Measurements from ENCODE around the gene TNFRSF6B. TPM values are rescaled to one million over a fixed set of nuclear protein-coding genes. Genes with fewer than 3 reads are reported as not detected.

Gene TNFRSF6B
- total RNA-seq, 3 donors from 2014 or later (not counting 1 experiment from before 2014, with no cell fraction given) = not detected

DNA sequence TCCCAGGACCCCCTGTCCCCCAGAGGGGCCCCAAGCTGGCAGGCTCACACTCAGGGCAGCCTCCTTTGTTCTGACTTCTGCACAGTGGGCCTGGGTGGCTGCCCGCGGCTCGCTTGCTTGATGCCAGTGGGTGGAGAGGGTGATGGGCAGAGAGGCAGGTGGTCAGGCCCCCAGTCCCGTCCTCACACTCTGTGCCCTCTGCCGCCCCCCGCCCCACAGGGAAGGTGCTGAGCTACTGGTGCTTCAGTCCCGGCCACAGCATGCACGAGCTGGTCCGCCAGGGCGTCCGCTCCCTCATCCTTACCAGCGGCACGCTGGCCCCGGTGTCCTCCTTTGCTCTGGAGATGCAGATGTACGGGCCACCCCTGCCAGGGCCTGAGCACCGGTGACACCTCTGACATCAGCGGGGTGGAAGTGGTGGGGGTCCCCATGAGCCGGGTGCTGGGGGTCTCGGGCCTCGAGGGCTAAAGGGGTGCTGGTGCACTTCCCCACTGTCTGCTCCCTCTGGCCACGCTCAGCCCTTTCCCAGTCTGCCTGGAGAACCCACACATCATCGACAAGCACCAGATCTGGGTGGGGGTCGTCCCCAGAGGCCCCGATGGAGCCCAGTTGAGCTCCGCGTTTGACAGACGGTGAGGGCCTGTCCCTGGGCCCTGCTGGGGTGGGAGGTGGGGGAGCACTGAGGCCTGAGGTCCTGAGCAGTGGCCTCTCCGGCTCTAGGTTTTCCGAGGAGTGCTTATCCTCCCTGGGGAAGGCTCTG lies 8.9 kb upstream of the TNFRSF6B start:
- ATAC-seq = no peak
- 95% methylated on average over 29 of the region's 29 CpGs for WGBS (ENCODE audit: insufficient coverage)
- no peak overlapping the region for H3K4me3 ChIP-seq (ENCODE audit: low read length)
- Mint-ChIP-seq H3K9me3 (no peaks in the 10 kb centered on the region), H3K36me3 (no peaks in the 10 kb centered on the region), H3K4me3 (no peak overlapping the region), H3K27me3 (ENCODE audit: low read depth in 2 of 2) (no peaks in the 10 kb centered on the region), H3K27ac (no peak overlapping the region), H3K4me1 (peaks cover 0 to 5% of the 10 kb centered on the region in 2 donors)
- TF ChIP-seq, protein P1, sequence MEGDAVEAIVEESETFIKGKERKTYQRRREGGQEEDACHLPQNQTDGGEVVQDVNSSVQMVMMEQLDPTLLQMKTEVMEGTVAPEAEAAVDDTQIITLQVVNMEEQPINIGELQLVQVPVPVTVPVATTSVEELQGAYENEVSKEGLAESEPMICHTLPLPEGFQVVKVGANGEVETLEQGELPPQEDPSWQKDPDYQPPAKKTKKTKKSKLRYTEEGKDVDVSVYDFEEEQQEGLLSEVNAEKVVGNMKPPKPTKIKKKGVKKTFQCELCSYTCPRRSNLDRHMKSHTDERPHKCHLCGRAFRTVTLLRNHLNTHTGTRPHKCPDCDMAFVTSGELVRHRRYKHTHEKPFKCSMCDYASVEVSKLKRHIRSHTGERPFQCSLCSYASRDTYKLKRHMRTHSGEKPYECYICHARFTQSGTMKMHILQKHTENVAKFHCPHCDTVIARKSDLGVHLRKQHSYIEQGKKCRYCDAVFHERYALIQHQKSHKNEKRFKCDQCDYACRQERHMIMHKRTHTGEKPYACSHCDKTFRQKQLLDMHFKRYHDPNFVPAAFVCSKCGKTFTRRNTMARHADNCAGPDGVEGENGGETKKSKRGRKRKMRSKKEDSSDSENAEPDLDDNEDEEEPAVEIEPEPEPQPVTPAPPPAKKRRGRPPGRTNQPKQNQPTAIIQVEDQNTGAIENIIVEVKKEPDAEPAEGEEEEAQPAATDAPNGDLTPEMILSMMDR (IDR thresholded peaks at IDR 0.05) = no peak
- no peaks in the 10 kb centered on the region for H3K9me3 ChIP-seq (ENCODE audit: control insufficient read depth, insufficient read depth, low read length)
- intact Hi-C loops (cut with micrococcal nuclease) = no loop called here
- no peaks in the 10 kb centered on the region for H3K27me3 ChIP-seq (ENCODE audit: control insufficient read depth, insufficient read depth, low read length)
- H3K27ac ChIP-seq (ENCODE audit: low read length) = no peak overlapping the region
- H3K4me1 ChIP-seq (ENCODE audit: control insufficient read depth, insufficient read depth, low read length) = peaks cover 24% of the 10 kb centered on the region
- H3K36me3 ChIP-seq (ENCODE audit: control insufficient read depth, insufficient read depth, low read length) = no peaks in the 10 kb centered on the region
- no peak for DNase-seq

DNA sequence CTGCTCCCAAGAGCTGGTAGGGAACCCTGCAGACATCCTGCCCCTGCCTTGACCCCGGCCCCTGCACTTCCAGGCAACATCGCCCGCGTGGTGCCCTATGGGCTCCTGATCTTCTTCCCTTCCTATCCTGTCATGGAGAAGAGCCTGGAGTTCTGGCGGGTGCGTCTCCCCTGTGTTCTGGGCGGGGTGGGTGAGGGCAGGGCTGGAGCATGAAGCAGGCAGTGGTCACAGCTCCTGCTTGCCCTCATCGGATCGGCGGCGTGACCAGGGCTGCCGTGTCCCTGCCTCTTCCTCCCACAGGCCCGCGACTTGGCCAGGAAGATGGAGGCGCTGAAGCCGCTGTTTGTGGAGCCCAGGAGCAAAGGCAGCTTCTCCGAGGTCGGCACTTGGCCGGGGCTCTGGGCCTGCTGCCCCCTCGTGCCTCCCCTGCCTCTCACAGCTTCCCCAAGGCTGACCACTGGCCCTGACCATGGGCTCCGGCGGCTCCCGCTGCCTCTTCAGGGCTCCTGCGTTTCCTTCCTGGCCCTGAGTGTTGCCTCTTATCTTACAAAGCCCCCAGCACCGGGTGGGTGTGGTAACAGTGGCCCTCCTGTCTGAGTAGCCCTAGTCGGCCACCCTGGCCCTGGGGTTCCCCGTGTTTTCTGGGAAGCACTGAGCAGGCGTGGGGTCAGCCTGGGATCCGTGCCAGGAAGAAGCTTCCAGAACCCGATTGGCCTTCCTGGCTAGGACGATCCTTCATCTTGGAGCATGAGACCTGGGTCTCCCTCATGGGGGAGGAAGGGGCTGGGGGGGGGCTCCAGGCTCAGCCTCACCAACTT lies 8.0 kb upstream of the TNFRSF6B start:
- Mint-ChIP-seq H3K27me3 (ENCODE audit: low read depth in 2 of 2) (no peaks in the 10 kb centered on the region), H3K27ac (no peak overlapping the region), H3K36me3 (no peaks in the 10 kb centered on the region), H3K4me1 (peaks cover 0 to 5% of the 10 kb centered on the region in 2 donors), H3K9me3 (no peaks in the 10 kb centered on the region), H3K4me3 (no peak overlapping the region)
- TF ChIP-seq, protein P1 (IDR thresholded peaks at IDR 0.05) = no peak
- Histone ChIP-seq H3K9me3 (ENCODE audit: control insufficient read depth, insufficient read depth, low read length) (no peaks in the 10 kb centered on the region), H3K27me3 (ENCODE audit: control insufficient read depth, insufficient read depth, low read length) (no peaks in the 10 kb centered on the region), H3K27ac (ENCODE audit: low read length) (no peak overlapping the region), H3K4me1 (ENCODE audit: control insufficient read depth, insufficient read depth, low read length) (peaks cover 24% of the 10 kb centered on the region), H3K36me3 (ENCODE audit: control insufficient read depth, insufficient read depth, low read length) (no peaks in the 10 kb centered on the region), H3K4me3 (ENCODE audit: low read length) (no peak overlapping the region)
- 92% methylated on average over 31 of the region's 31 CpGs for WGBS (ENCODE audit: insufficient coverage)
- DNase-seq (no peak), ATAC-seq (no peak)
- intact Hi-C loops (cut with micrococcal nuclease) = no loop called here

DNA sequence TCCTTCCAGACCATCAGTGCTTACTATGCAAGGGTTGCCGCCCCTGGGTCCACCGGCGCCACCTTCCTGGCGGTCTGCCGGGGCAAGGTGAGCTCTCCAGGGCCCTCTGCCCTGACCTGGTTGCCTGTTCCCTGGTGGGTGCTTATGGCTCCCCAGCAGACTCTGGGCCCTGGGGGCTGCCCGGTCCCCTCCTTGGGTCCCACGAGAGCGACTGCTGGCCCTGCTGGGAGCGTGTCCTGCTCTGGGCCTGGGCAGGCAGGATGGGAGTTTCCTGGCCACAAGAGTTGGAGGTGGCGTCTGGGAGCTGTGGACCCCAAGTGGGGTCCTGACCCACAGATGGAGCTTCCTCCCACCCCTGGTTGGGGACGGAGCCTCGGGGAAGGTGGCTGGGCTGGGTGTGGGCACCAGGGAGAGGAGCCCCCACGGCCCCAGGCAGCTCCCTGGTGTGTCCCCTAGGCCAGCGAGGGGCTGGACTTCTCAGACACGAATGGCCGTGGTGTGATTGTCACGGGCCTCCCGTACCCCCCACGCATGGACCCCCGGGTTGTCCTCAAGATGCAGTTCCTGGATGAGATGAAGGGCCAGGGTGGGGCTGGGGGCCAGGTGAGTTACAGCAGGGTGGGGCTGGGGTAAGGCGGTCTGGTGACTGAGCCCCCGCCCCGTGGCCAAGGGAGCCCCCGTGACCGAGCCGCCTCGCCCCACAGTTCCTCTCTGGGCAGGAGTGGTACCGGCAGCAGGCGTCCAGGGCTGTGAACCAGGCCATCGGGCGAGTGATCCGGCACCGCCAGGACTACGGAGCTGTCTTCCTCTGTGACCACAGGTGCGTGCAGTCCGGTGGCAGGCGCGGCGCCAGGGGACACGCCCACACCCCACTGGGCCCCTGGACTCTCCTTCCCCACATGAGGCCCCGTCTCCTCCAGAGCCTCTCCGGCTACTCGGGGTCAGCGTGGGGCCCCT lies 7.1 kb upstream of the TNFRSF6B start:
- 96% methylated on average over 44 of the region's 44 CpGs for WGBS (ENCODE audit: insufficient coverage)
- Mint-ChIP-seq H3K4me3 (no peak overlapping the region), H3K36me3 (no peaks in the 10 kb centered on the region), H3K27me3 (ENCODE audit: low read depth in 2 of 2) (no peaks in the 10 kb centered on the region), H3K9me3 (no peaks in the 10 kb centered on the region), H3K27ac (no peak overlapping the region), H3K4me1 (peaks cover 0 to 14% of the 10 kb centered on the region in 2 donors)
- Histone ChIP-seq H3K27me3 (ENCODE audit: control insufficient read depth, insufficient read depth, low read length) (no peaks in the 10 kb centered on the region), H3K4me1 (ENCODE audit: control insufficient read depth, insufficient read depth, low read length) (peaks cover 31% of the 10 kb centered on the region), H3K36me3 (ENCODE audit: control insufficient read depth, insufficient read depth, low read length) (no peaks in the 10 kb centered on the region), H3K27ac (ENCODE audit: low read length) (no peak overlapping the region), H3K9me3 (ENCODE audit: control insufficient read depth, insufficient read depth, low read length) (no peaks in the 10 kb centered on the region), H3K4me3 (ENCODE audit: low read length) (no peak overlapping the region)
- intact Hi-C loops (cut with micrococcal nuclease) = no loop called here
- ATAC-seq = no peak
- TF ChIP-seq, protein P1 (IDR thresholded peaks at IDR 0.05) = no peak
- no peak for DNase-seq

All from natural killer cell (primary cell).